ENCODE results near the gene FOXP1.

Gene FOXP1

GRCh38 chr3:71217640-71218222 lies 365.8 kb downstream of the FOXP1 start:
- in situ Hi-C loops (cut with HindIII; ENCODE audit: low pct_unique_long_range_greater_than_20kb, low sequenced_read_pairs): no loop called here
- TF ChIP-seq JUND (IDR thresholded peaks at IDR 0.05; ENCODE audit: low read depth): no peak
- no peak for DNase-seq (ENCODE audit: low read depth in 1 of 2, low spot score in 1 of 2)

- no peak for DNase-seq (ENCODE audit: low read depth in 1 of 2, low spot score in 1 of 2)
- in situ Hi-C loops (cut with HindIII; ENCODE audit: low pct_unique_long_range_greater_than_20kb, low sequenced_read_pairs): no loop called here
- no peak for TF ChIP-seq JUND (IDR thresholded peaks at IDR 0.05; ENCODE audit: low read depth)
Observed at GRCh38 chr3:71215351-71215750, 368.2 kb downstream of the FOXP1 start.

- in situ Hi-C loops (cut with HindIII; ENCODE audit: low pct_unique_long_range_greater_than_20kb, low sequenced_read_pairs): no loop called here
- no peak for TF ChIP-seq JUND (IDR thresholded peaks at IDR 0.05; ENCODE audit: low read depth)
- DNase-seq (ENCODE audit: low read depth in 1 of 2, low spot score in 1 of 2): no peak
Observed at GRCh38 chr3:71214797-71215196, 368.7 kb downstream of the FOXP1 start.

GRCh38 chr3:71214016-71214415 lies 369.5 kb downstream of the FOXP1 start:
- no peak for TF ChIP-seq JUND (IDR thresholded peaks at IDR 0.05; ENCODE audit: low read depth)
- DNase-seq (ENCODE audit: low read depth in 1 of 2, low spot score in 1 of 2): no peak
- in situ Hi-C loops (cut with HindIII; ENCODE audit: low pct_unique_long_range_greater_than_20kb, low sequenced_read_pairs): no loop called here

GRCh38 chr3:71211083-71211482 lies 372.4 kb downstream of the FOXP1 start:
- DNase-seq (ENCODE audit: low read depth in 1 of 2, low spot score in 1 of 2): no peak
- no peak for TF ChIP-seq JUND (IDR thresholded peaks at IDR 0.05; ENCODE audit: low read depth)
- in situ Hi-C loops (cut with HindIII; ENCODE audit: low pct_unique_long_range_greater_than_20kb, low sequenced_read_pairs): no loop called here

- in situ Hi-C loops (cut with HindIII; ENCODE audit: low pct_unique_long_range_greater_than_20kb, low sequenced_read_pairs): no loop called here
- no peak for TF ChIP-seq JUND (IDR thresholded peaks at IDR 0.05; ENCODE audit: low read depth)
- peak in 1 of 2 experiments; percentile 9 for DNase-seq (ENCODE audit: low read depth in 1 of 2, low spot score in 1 of 2)
Observed at GRCh38 chr3:71210257-71211007, 373.1 kb downstream of the FOXP1 start.

- TF ChIP-seq JUND (IDR thresholded peaks at IDR 0.05; ENCODE audit: low read depth): no peak
- in situ Hi-C loops (cut with HindIII; ENCODE audit: low pct_unique_long_range_greater_than_20kb, low sequenced_read_pairs): no loop called here
- peak in 1 of 2 experiments; percentile 61 for DNase-seq (ENCODE audit: low read depth in 1 of 2, low spot score in 1 of 2)
Observed at GRCh38 chr3:71208211-71209095, 375.1 kb downstream of the FOXP1 start.

GRCh38 chr3:71207632-71208031 lies 375.9 kb downstream of the FOXP1 start:
- in situ Hi-C loops (cut with HindIII; ENCODE audit: low pct_unique_long_range_greater_than_20kb, low sequenced_read_pairs): no loop called here
- no peak for TF ChIP-seq JUND (IDR thresholded peaks at IDR 0.05; ENCODE audit: low read depth)
- DNase-seq (ENCODE audit: low read depth in 1 of 2, low spot score in 1 of 2): no peak

GRCh38 chr3:71206305-71207165 lies 377.0 kb downstream of the FOXP1 start:
- in situ Hi-C loops (cut with HindIII; ENCODE audit: low pct_unique_long_range_greater_than_20kb, low sequenced_read_pairs): no loop called here
- DNase-seq (ENCODE audit: low read depth in 1 of 2, low spot score in 1 of 2): no peak
- no peak for TF ChIP-seq JUND (IDR thresholded peaks at IDR 0.05; ENCODE audit: low read depth)

GRCh38 chr3:71203727-71204488 lies 379.6 kb downstream of the FOXP1 start:
- no peak for TF ChIP-seq JUND (IDR thresholded peaks at IDR 0.05; ENCODE audit: low read depth)
- DNase-seq (ENCODE audit: low read depth in 1 of 2, low spot score in 1 of 2): no peak
- in situ Hi-C loops (cut with HindIII; ENCODE audit: low pct_unique_long_range_greater_than_20kb, low sequenced_read_pairs): no loop called here

- no peak for TF ChIP-seq JUND (IDR thresholded peaks at IDR 0.05; ENCODE audit: low read depth)
- in situ Hi-C loops (cut with HindIII; ENCODE audit: low pct_unique_long_range_greater_than_20kb, low sequenced_read_pairs): no loop called here
- DNase-seq (ENCODE audit: low read depth in 1 of 2, low spot score in 1 of 2): no peak
Observed at GRCh38 chr3:71202848-71203533, 380.5 kb downstream of the FOXP1 start.
